HG03196 (cell line): ENCODE results near the gene LMO7.
"Not testable (repeated sequence)": the region's sequence is repeated elsewhere in the genome, so short reads cannot be mapped to it uniquely, and the experiment has no call there.

Source experiments
- ATAC-seq: cut with Tn5 transposase; IDR thresholded peaks from one replicate; pipeline ENCODE4 v1.9.1; 2021; ENCODE audit not compliant: unreplicated experiment

Gene LMO7

GRCh38 chr13:75769141-75769905, 133.2 kb downstream of the LMO7 start:
- no peak for ATAC-seq

- ATAC-seq = no peak
Observed at GRCh38 chr13:75770164-75770563, 134.0 kb downstream of the LMO7 start.

- ATAC-seq = no peak
Observed at GRCh38 chr13:75770592-75771011, 134.5 kb downstream of the LMO7 start.

GRCh38 chr13:75771226-75771625, 135.1 kb downstream of the LMO7 start:
- no peak for ATAC-seq

GRCh38 chr13:75771818-75772217, 135.7 kb downstream of the LMO7 start:
- no peak for ATAC-seq

DNA sequence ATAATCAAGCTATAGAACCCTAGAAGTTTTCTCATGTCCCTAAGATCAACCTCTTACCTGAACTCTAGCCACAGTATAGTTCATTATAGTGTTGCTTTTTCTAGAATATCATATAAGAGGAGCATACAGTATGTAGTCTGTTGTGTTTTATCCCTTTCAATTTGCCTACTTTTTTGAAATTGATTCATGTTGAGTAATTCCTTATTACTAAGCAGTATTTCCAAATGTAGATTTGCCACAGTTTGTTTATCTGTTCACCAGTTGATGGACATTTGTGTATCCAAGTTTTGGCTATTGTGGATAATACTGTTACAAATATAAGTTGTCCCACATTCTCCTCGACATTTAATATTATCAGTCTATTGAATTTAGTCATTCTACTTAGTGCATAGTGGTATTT, 138.0 kb downstream of the LMO7 start:
- no peak for ATAC-seq

DNA sequence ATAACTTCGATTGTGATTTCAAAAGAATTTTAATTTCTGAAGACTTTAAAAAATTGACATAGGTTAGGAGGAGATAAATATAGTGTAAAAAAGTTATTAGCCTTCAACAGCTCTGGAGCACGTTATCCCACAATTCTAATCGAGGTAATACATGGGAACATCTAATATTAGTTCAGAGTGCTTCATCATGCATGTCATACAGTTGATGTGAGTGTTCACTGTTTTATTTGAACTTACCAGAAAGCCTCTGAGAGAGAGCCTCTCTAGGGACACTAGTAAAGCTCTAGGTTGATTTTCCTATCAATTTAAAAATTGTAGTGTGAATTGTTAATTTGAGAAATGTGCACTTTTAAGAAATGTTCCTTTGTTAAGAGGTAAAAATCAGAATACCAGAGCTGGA, 140.4 kb downstream of the LMO7 start:
- no peak for ATAC-seq

DNA sequence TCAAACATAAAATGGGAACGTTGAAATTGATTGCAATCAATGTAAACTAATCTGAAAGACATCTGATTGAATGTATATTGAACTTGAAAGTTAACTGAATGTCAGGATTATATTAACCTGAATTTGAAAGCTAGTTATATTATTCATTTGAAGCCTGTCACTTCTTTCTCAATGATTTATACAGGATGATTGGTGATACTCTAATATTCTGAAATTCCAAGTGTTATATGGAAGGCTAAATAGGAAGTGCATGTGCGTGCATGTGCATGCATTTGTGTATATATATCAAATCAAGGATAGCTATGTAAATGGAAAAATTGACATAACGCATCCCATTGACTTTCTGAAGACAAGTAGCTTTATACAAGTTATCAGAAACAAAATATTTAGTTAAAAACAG, 143.3 kb downstream of the LMO7 start:
- no peak for ATAC-seq

DNA sequence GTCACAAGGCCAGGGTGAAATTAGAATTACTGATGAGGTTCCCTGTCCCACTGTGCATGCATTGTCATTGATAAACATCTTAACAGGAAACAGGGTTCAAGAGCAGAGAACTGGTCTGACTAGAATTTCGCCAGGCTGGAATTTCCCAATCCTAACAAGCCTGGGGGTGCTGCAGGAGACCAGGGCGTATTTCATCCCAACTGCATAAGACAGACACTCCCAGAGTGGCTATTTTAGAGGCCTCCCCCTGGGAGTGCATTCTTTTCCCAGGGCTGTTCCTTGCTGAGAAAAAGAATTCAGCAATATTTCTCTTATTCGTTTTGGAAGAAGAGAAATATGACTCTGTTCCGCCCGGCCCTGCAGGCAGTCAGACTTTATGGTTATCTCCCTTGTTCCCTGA, 144.0 kb downstream of the LMO7 start:
- ATAC-seq = not testable (repeated sequence)

DNA sequence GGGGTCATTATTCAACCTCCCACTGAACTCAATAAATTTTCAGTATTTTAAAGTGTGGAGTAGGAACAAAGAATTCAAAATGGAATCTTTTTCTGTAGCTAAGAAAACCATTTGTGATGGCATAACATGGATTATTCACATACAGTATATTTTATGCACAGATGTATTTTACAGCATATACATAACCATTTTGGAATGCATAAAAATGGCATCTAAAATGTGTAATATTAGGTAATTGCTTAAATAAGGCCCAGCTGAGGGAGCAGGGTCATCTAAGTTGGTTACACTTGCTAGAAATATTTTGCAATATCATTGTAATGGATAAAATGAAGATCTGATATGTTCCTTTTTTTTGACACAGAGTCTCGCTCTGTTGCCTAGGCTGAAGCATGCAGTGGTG, 146.9 kb downstream of the LMO7 start:
- no peak for ATAC-seq

- ATAC-seq = no peak
Observed at GRCh38 chr13:75784003-75784402, 147.9 kb downstream of the LMO7 start.

DNA sequence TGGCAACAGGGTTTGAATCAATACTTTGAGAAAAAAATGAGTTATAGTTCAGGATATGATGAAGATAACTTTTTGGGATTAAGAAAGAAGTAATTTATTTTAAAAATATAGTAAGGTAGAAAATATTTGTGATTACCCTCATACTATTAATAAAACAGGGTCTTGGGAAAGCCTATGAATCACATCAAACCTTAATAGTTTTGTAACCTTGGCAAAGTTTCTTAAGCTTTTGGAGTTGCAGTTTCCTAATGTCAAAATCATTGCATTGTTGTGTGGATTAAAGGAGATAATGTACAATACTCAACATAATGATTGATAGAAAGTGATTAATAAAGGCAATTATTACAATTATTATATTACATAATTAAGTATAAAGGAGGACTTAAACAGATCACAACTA, 149.0 kb downstream of the LMO7 start:
- no peak for ATAC-seq

DNA sequence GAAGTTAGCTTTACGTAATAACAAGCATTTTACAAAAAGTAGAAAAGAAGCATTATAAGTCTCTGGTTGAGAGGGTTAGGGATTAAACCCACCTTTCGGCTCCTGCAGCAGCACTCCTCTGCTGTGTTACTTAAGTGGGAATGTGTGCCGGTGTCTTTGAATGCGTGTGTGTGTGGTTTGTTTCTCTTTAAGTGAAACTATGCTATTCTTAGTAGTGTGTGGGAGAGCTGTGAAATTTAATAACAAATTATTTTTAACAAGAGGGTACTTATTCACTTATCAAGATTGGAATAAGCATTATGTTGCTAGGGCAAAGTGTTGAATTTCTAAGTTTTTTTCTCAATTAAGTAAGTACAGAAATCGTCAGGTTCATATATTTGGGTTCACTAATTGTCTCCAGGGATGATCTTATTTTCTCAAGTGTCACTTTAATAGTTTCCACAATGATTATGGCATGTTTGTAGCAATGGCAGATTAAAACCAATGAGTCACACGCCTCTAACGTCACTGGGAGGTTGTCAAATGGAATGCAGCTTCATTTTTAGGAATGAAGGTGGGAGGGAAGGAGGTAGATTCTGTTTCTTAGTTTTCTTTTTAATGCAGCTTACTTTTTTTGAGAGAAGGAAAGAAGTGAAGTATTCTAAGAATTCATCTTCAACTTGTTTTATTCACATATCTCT, 151.3 kb downstream of the LMO7 start:
- ATAC-seq = no peak

- ATAC-seq = no peak
Observed at GRCh38 chr13:75788481-75788981, 152.4 kb downstream of the LMO7 start.

- ATAC-seq = no peak
Observed at GRCh38 chr13:75789451-75790197, 153.5 kb downstream of the LMO7 start.

GRCh38 chr13:75790198-75790970, 154.3 kb downstream of the LMO7 start:
- ATAC-seq = no peak

DNA sequence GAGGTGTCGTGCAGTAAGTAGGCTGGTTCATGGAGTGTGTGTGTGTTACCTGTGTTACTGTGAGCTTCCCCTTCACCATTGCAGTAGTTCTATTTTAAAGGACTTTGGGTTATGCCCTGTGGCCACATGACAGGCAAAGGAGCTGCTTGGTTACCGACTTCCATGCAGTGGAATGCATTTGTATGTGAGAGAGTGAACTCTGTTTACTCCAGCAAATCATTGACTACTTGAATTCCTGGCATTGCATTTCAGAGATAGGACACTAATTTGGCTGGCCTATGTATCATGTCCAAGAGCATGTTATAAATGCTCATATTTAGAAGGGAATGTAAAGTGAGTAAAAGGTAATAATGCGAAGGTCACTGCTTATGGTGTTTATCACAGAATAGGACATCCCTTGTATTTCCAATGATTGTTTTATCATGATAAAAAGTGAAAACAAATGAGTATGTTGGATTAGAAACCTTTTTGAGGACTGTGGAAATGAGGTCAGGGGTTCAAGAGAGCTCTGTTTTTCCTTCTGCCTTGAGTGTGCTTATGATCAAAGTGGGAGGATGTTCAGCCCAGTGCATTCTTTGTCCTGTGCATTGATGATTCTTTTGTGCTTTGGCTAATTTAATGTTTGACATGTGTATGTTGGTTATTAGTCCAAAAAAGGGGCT, 156.5 kb downstream of the LMO7 start:
- ATAC-seq = no peak

- not testable (repeated sequence) for ATAC-seq
Observed at GRCh38 chr13:75793188-75793567, 157.0 kb downstream of the LMO7 start.

DNA sequence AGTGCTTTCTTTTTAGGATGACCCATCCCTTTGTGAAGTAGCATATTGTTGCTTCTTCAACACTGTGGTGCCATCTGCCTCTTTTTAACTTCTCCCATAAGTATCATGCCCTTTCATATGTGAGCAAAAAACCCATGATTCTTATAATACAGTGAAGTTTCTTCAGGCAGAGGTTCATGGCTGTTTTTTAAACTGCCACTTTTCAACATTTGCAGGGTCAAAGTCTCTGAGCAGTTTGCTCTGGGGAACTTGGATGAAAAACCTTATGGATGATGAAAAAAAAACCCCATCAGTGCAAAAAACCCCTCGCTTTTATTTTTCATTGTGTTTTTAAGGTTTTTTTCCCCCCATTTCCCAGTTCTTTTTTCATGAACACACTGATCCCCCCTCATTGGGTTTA, 158.5 kb downstream of the LMO7 start:
- ATAC-seq = no peak

DNA sequence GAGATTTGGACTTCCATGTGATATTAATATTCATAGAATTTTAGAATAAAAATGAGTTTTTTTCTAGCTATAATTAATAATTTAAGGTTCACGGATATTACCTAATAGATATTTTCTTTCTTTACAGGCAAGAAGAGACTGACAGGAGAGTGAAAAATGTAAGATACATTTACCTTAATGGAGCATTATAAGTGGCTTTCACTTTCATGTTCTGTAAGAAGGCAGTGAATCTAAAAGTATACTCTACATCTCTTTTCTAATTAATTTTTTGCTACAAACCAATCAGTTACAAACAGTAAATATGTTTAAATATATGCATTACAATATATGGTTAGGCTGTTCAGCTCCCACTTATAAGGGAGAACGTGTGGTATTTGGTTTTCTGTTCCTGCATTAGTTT, 159.1 kb downstream of the LMO7 start:
- no peak for ATAC-seq
